Dermis blood vessel endothelial cell (primary cell): ENCODE results near the gene HMG20B. TPM values are rescaled to one million over a fixed set of nuclear protein-coding genes. Genes with fewer than 3 reads are reported as not detected.

Experiments used
- DNase-seq: peaks from one replicate; pipeline ENCODE4 v3.0.0; 2010
- total RNA-seq: library from RNA; depleted of rRNA; stranded (reverse); fragments of >200 nt; gene quantifications from 2 replicates; pipeline ENCODE4 v1.2.3, GENCODE V29; 2014

The HMG20B gene
- total RNA-seq, 1 donor from 2014 or later = 75.0 TPM

GRCh38 chr19:3537438-3538240, 35.1 kb upstream of the HMG20B start:
- no peak for DNase-seq

DNA sequence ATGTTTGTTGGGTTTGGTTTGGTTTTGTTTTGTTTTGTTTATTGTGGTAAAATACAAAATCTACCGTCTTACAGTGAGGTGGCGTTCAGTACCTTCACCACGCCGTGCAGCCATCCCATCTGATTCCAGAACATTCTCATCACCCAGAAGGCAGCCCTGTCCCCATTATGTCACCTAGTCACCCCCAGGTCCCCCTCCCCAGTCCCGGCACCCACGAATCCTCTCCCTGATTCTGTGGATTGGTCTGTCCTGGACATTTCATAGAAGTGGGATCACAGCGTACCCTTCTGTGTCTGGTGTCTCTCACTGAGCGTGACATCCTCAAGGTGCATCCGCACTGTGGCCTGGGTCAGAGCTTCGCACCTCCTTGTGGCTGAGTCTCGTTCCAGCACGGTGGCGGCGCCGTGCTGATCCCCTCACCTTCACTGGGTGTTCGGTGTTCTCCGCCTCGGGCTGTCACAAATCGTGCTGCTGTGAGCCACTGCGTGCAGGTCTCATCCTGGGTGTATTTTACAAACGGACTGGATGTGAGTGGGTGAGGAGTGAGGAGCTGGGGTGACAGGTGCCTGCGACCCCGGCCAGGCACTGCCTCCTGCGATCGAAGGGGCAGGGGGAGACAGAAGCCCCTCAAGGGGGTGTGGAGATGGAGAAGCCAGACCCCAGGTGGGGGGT, 34.4 kb upstream of the HMG20B start:
- no peak for DNase-seq

DNA sequence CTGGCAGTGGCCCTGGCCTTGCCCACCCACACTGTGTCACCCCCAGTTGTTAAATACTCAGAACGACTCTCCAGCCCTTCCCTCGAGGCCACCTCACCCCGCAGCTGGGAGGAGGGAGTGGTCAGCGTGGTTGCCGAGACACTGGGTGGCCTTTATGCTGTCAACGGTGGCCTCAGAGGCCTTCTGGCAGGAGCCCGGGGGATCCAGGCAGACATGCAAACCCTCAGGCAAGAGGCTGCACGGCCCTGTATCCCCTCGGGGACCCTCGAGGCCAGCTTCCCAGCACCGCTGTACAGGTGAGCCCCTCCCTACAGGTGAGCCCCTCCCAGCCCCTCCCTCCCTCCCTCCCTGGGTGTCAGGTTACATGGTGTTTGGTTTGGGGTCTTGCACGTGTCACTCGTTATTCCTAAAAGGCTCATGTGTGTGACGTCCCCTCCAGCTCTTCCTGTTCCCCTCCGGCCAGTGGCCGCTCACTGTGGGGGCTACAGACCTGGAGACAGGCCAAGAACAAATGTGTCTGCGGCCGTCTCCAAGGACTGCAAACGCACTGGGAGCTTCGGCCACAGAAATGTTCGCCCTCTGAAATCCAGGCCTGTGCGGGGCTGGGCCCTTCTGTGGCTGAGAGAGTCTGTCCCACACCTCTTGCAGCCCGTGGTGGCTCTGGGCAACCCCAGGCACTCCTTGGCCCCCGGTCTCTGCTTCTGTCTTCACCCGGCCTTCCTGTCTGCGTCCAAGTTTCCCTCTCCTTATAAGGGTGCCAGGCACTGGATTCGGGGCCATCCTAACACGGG, 33.6 kb upstream of the HMG20B start, which contains the start of gene TEKTIP1:
Gene TEKTIP1 (plus strand): TSS at position 210 of the 791 bp plus-strand sequence. CDS start 4 bp downstream, at position 214.
- DNase-seq = no peak

- DNase-seq = no peak
Observed at GRCh38 chr19:3539756-3540118, 33.0 kb upstream of the HMG20B start.

DNA sequence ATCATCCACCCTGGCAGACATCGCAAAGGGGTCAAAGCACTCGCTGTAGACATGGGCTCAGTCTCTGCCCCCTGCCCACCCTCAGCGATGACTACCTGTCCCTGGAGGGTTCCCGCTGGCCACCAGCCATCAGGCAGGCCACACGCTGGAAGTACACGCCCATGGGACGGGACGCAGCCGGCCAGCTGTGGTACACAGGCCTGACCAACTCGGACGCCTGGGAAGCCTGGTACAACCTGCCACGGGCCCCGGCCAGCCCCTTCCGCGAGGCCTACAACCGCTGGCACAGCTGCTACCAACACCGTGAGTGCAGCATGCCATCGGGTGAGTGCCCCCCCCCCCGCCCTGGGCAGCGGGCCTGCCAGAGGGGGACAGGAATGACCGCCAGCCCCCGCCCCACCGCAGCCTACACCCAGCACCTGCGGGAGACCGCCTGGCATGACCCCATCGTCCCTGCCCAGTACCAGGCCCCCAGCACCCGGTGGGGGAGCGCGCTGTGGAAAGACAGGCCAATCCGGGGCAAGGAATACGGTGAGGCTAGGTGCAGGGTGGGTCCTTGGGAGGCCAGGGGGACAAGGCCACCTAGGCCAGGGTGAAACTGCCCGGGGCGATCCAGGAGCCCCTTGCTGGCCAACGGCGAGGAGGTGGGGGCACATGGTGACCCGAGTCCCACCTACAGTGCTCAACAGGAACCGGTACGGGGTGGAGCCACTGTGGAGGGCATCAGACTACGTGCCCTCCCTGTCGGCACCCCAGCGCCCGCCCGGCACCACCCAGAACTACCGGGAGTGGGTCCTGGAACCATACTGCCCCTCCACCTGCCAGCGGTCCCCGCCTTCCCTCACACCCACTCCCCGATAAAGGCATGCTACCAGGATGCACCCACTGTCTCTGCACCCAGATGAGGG, 29.3 kb upstream of the HMG20B start:
- DNase-seq = no peak

DNA sequence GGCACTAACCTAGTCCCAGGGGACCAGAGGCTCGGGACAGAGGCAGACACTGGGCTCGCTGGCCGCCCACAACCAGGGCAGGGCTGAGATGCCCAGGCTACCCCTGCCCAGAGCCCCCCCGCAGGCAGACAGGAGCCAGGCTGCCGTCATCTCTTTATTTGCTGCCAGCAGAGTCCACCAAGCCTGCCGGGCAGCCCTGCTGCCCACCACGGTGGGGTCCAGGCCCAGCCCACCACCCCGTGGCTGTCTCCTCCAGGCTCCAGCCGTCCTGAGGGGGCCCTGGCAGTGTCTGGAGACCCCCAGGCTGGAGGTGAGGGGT, 28.7 kb upstream of the HMG20B start:
- DNase-seq = no peak

DNA sequence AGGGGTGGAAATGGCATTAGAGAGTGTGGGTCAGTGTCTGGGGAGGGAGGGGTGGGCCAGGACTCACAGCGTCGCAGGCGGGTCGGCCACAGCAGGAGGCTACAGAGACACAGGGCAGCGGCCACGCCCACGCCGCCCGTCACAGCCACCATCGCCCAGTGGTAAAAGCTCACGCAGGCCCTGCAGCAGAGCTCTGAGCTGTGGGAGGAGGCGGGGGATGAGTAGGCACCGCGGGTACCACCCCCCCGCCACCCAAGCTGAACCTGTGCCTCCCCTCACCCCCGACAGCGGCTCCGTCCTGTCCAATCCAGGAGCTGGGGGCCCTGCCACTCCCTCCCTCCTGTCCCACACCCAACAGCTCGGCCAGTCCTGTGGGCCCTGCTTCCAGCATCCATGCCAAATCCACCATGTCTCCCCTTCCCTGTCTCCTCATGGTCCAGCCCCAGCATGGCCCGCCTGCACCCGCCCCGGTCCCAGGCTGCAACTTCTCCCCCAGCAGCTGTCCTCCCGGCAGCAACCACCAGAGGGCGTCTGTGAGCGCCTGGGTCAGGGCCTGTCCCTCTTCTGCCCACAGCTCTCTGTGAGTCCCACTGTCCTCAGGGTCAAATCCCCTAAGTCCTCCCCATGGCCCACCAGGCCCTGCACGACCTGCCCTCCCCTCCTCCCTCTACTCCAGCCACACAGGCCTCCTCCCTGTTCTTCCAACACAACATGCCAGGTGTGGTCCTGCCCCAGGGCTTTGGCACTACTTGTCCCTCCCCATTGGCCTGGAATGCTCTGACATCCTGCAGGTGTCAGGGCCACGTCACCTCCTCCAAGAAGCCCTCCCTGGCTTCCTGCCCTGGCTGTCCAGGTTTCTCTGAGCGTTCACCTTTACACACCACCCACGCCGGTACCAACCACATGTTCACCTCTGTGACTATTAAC, 27.7 kb upstream of the HMG20B start:
- DNase-seq = peak; percentile 76

- DNase-seq = no peak
Observed at GRCh38 chr19:3545669-3546034, 27.1 kb upstream of the HMG20B start.

DNA sequence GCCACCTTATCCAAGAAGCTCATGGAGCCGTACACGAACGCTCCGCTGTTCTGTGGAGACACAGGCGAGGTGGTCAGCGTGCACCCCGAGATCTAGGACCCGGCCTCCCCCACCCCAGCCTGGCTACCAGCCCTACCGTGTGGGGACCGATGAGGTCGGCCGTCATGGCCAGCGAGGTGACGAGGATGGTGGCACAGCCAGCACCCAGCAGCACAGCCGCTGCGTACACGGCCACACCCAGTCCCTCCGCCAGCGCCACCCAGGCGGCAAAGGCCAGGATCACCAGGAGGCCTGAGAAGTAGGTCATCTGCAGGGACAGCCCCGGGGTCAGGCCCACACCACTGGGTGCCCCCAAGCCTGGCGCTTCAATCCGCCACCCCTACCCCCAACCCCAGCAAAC, 26.6 kb upstream of the HMG20B start:
- DNase-seq = no peak

DNA sequence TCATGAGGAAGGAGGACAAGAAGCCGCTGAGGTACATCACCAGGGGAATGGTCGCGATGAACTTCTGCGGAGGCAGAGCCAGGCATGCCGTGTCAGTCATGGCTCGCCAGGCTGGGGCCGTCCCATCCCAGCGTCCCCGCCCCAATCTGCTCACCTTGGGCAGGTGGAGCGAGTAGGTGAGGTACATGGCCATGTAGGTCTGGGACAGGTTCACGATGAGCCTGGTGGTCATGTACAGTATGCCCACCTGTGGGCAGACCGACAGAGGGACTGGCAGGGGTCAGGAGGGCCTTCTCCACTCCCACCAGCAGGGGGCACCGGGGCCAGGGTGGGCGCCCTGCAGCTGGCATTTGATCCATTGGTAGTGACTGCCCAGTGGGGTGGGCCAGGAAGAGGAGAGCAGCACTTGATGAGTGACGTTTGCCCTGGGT, 25.4 kb upstream of the HMG20B start:
- DNase-seq = peak; percentile 44

DNA sequence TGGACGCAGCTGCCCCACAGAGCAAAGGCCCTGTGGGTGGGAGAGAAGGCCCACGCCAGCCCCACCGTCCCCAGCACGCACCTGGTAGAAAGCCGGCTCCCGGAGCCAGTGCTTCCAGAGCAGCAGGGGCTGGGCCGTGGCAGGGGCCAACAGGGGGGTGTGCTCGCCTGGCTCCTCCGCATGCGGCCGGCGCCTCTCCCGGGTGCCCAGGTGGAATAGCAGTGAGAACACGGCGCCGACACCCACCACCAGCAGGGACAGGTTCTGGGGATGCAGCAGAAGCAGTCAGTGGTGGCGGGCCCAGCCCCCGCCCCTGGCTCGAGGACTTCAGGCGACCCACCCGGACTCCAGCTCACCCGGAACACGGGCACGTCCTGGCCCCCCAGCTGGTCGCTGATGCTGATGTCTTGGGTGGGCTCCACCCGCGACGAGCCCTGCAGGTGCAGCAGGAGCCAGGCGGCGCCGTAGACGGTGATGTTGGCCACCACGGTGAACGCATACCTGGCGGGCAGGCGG, 24.9 kb upstream of the HMG20B start:
- no peak for DNase-seq

- no peak for DNase-seq
Observed at GRCh38 chr19:3548606-3549005, 24.1 kb upstream of the HMG20B start.

DNA sequence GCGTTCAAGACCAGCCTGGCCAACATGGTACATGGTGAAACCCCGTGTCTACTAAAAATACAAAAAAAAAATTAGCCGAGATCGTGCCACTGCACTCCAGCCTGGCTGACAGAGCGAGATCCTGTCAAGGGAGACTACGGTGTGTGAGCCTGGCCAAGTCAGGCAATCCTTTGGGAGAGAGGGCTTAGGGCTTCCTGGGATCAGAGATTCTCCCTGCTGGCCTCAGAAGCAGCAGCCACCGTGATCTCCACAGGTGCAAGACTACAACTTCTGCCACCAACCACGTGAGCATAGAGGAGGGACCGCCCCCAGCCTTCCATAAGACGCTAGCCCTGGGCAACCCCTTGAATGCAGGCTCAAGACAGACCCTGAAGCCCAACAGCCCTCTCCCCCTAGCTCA, 22.9 kb upstream of the HMG20B start:
- DNase-seq = no peak

GRCh38 chr19:3550947-3551791, 21.6 kb upstream of the HMG20B start:
- DNase-seq = no peak

DNA sequence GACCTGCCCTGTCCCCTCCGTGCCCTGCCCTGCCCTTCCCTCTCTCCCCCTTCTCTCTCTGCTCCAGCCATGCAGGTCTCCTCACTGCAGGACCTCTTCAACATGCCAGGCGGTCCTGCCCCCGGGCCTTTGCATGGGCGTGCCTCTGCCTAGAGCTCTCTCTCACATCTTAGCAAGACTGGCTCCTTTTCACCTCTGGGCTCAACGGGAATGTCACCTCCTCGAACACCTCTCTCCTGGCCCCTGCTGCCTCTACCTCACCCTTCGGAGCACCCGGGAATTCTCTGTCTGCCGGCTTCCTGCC, 21.0 kb upstream of the HMG20B start:
- DNase-seq = no peak

DNA sequence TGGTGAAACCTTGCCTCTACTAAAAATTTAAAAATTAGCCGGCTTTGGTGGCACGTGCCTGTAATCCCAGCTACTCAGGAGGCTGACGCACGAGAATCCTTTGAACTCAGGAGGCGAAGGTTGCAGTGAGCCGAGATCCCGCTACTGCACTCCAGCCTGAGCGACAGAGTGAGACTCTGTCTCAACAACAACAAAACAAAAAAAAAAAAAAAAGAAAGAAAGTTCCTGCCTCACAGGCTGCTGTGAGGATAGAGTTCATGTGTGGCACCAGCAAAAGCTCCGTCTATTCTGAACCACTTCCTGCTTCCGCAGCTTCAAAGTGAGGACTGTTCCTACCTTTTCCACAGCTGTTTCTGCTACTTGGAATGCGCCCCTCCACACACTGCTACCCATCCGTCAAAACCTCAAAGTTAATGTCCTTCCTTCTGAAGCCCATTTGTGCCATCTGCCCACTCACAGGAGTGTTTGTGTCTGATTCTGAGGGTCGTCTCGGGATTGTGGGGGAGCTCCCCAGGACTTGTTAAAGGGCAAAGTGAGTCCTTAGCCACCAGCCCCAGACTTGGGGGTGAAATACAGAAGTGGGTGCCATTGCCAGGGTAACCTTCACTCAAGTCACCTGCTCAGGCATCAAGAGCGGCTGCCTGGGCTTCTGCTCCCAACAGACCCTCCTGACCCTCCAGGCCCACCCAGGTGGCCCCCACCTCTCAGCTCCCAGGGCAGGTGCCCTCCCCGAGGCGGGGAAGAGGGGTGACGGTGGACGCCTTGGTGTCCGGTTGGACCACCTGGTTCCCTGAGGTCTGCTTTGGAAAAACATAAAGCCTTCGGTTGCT, 18.3 kb upstream of the HMG20B start:
- DNase-seq = peak; percentile 61

GRCh38 chr19:3555653-3556422, 16.9 kb upstream of the HMG20B start:
- DNase-seq = no peak

- no peak for DNase-seq
Observed at GRCh38 chr19:3556423-3556977, 16.2 kb upstream of the HMG20B start.
